Measurements from ENCODE around the gene TMX4.

Gene TMX4

DNA sequence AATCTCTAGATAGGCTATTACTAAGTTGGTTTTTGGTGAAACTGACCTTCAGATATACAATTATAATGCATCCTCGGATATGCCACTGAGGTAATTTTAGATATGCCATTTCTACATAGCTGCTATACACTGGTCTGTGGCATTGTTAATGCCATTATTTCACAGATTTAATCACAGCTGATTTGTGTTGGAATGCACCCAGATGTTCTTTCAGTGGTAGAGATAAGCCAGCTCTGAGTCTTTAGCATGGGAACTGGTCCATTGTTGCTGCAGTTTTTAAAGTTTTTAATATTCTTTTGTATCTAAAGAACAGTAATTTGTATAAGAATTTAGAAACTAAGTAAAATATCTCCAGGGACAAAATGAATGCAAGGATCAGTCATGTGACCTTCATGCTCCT is 6.8 kb downstream of the TMX4 start:
- DNase-seq = no peak

- DNase-seq = no peak
These were observed 10.8 kb downstream of the TMX4 start for GRCh38 chr20:8008733-8009132.

DNA sequence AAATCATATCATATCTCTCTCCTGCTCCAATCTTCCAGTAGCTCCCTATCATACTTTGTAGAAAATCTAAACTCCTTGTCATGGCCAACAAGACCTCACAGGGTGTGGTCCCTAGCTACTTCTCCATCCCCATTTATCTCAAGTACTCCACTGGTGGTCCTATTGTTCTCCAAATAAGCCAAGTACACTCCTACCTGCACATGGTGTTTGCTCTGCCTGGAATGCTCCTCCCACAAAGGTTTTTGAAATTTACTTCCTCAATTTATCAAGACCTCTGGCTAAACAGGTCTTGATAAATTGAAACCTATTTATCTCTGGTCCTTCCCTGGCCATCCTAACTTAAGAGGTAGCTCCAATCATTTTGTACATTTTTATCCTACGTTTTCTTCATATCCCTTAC is 12.1 kb downstream of the TMX4 start:
- no peak for DNase-seq

DNA sequence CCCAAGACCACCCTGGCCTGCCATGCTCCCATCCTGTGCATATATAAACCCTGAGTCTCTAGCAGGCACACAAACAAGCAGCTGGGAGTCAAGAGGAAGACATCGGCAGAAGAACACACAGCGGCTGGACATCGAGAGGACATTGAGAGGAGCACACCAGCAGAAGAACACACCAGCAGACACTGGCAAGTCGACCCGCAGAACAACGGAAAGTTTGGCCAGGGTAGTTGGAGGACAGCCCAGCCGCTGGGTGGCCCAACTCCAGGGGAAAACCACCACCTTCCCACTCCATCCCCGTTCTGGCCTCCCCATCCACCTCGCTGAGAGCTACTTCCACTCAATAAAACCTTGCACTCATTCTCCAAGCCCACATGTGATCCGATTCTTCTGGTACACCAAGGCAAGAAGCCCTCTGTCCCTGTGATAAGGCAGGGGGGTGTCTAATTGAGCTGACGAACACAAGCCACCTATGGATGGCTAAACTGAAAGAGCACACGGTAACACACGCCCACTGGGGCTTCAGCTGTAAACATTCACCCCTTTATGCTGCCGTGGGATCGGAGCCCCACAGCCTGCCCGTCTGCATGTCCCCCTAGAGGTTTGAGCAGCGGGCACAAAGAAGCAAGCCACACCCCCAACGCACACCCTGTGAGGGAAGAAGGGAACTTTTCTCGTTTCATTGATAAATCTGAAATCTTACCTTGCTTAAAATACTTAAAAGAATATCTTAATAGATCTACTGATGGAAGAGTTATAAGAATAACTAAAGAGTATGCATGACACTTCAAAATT is 13.8 kb downstream of the TMX4 start:
- DNase-seq = no peak

GRCh38 chr20:8005033-8005432 is 14.5 kb downstream of the TMX4 start:
- no peak for DNase-seq

GRCh38 chr20:8002056-8002455 is 17.5 kb downstream of the TMX4 start:
- no peak for DNase-seq

DNA sequence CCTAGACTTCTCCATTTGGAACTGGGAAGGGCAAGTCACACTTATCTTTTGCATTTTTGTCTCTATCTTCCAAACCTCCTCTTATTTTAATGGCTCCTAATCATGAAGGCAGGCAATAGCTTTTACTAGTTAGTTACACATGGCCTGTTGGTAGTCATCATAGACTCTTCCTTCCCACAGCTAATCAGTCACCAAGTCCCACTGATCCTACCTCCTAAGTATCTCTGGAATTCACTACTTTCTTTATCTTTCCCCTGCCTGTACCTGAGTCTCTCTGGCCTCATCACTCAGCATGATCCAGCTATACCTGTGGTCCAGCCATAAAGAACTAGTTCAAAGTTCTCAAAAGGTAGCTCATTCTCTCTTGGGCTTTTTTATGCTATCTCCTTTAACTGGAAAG is 18.8 kb downstream of the TMX4 start:
- DNase-seq = no peak

- DNase-seq = no peak
These were observed 22.7 kb downstream of the TMX4 start for GRCh38 chr20:7996898-7997297.

GRCh38 chr20:7994809-7995208 is 24.8 kb downstream of the TMX4 start:
- no peak for DNase-seq

- DNase-seq = no peak
These were observed 25.9 kb downstream of the TMX4 start for GRCh38 chr20:7993703-7994102.

DNA sequence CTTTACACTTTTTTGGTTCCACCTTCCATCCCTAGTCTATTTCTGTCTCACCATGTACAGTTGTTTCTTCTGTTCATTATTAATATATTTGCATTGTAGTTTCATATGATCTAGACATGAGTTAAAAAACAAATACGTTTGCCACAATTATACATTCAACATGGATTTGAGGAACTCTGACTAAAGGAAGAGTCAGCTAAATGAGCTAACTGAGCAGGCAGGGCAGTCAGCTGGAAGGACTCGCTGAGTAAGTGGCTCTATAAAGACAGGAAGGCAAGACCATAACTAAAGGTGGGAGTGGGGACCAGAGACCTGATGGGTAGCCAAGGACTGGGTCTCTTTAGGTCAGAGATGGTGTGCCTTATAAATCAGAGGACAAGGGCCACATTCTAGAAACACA is 26.3 kb downstream of the TMX4 start:
- DNase-seq = no peak

GRCh38 chr20:7990385-7990784 is 29.2 kb downstream of the TMX4 start:
- no peak for DNase-seq

- no peak for DNase-seq
These were observed 30.2 kb downstream of the TMX4 start for GRCh38 chr20:7989379-7989778.

DNA sequence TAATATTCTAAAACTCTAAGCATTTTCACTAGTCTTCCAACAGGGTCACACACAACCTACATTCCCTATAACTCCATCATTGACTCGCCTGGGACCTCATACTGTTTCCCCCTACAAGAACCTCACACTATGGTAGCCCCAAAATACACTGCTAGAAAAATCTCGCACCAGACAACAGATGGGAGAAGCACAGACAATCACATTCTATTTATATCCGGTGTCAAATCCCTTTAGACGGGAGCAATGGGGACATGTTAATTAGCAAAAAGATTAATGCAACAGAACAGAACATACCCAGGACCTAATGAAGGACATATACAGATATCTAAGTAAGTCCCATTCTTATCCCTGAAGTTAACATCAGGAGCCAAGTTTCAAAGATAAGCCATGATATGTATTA is 33.6 kb downstream of the TMX4 start:
- DNase-seq = no peak

- no peak for DNase-seq
These were observed 35.4 kb downstream of the TMX4 start for GRCh38 chr20:7984192-7984591.

- no peak for DNase-seq
These were observed 38.2 kb downstream of the TMX4 start for GRCh38 chr20:7981374-7981773.

DNA sequence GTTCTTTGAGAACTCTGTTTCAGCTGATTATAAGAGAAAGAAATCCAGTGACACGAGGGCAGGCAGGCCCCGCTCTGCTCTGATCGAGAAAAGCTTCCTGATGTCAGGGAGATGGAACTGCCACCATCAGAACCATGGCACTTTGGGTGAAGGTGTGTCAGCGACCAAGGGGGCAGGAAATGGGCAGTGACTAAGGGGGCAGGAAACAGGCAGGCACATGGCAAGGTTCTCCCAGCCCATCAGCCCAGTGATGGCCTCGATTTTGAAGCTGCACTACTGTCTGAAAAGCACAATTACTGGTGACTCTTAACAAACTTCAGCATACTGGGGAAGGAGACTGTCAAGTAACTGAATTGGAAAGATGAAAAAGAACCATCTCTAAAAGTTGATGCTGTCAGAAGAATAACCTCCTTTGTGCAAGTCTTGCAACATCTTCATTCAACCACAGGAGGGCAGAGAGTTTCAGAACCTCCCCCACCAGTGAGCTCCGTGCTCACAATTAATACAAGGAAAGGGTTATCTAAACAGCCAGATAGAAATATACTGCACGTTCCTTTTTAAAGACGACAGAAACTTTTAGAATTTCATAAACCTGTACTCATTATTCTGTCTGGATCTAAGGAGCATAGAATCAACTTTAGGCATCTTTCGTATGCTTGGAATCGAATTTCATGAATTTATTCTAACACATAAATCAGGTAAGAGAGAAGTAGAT is 39.1 kb downstream of the TMX4 start:
- DNase-seq = peak; percentile 39

- DNase-seq = no peak
These were observed 41.9 kb downstream of the TMX4 start for GRCh38 chr20:7977709-7978108.

GRCh38 chr20:7975851-7976414 is 43.6 kb downstream of the TMX4 start:
- no peak for DNase-seq

DNA sequence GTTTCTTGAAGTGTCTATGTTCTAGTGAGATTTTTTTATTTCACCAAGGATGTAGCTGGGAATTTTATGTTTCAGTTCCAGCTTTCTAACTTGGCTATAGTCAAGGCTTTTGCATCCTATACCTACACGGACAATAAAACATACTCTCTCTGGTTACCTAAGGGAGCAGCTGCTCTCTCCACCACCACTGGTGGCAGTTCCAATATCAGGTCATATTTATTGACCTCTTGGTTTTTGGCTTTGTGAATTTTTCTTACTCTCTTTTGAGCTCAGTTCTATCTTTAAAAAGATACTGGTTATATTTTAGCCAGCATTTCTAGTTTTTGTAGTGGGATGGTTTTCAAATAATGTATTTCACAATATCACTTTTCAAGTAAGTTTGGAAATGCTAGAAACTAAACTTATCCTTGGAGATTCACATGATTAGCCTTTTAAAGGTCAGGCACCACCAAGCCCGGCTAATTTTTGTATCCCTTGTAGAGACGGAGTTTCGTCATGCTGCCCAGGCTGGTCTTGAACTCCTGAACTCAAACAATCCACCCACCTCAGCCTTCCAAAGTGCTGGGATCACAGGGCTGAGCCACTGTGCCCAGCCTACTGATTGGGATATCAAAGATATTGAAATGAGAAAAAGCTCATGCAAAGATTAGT is 44.7 kb downstream of the TMX4 start:
- no peak for DNase-seq

GRCh38 chr20:7971536-7972280 is 47.9 kb downstream of the TMX4 start:
- DNase-seq = no peak

GRCh38 chr20:7967199-7967844 is 52.2 kb downstream of the TMX4 start:
- DNase-seq = peak; percentile 81
